IMR-90 (cell line): ENCODE results near the gene GLP2R. TPM values are rescaled to one million over a fixed set of nuclear protein-coding genes. Genes with fewer than 3 reads are reported as not detected.

Experiments
- ATAC-seq: fragments of 200-7000 bp; cut with Tn5 transposase; 2 replicates; pipeline ENCODE4 v1.9.1; 2020; ENCODE audit warnings: low read depth, mild to moderate bottlenecking, moderate library complexity
- BruUV-seq: library from RNA; stranded (reverse); fragments of 400-500 nt; replicated peaks from 2 replicates; lab custom pipeline; 2021; lab: Mats Ljungman, UMichigan
- CTCF ChIA-PET: fragments of 300-600 bp; formaldehyde crosslinking; extraction: SDS; loops from one replicate; lab custom pipeline; 2021; ENCODE audit warnings: antibody characterized with exemption; lab: Yijun Ruan, JAX
- POLR2A ChIA-PET: fragments of 300-600 bp; sonication (Branson Sonifier 250); formaldehyde crosslinking; loops from one replicate; lab custom pipeline; 2022; ENCODE audit warnings: antibody characterized with exemption; ENCODE audit not compliant: unreplicated experiment; lab: Charles Lee
- DNase-seq: peaks from one replicate; pipeline ENCODE4 v3.0.0; 2013
- H2AFZ ChIP-seq: replicated peaks from 2 replicates; pipeline ENCODE3; 2013; ENCODE audit warnings: low read length, mild to moderate bottlenecking; ENCODE audit not compliant: poor library complexity
- H2AK5ac ChIP-seq: 2 replicates; pipeline ENCODE4 v1.6.1; 2013; ENCODE audit warnings: low read depth, low read length, inconsistent platforms
- H2AK9ac ChIP-seq: replicated peaks from 2 replicates; pipeline ENCODE3; 2013; ENCODE audit warnings: mild to moderate bottlenecking, low read depth, low read length, moderate library complexity; ENCODE audit not compliant: poor library complexity
- H2BK120ac ChIP-seq: 2 replicates; pipeline ENCODE4 v1.6.1; 2013; ENCODE audit warnings: low read depth, low read length, inconsistent platforms
- H2BK15ac ChIP-seq: 3 replicates; pipeline ENCODE4 v1.6.1; 2013; ENCODE audit warnings: low read depth, low read length, inconsistent platforms
- H2BK20ac ChIP-seq: 2 replicates; pipeline ENCODE4 v1.6.1; 2013; ENCODE audit warnings: low read depth, mild to moderate bottlenecking, inconsistent platforms, low read length, moderate library complexity
- H2BK5ac ChIP-seq: 2 replicates; pipeline ENCODE4 v1.6.1; 2013; ENCODE audit warnings: mild to moderate bottlenecking, low read depth, low read length, inconsistent platforms; ENCODE audit not compliant: poor library complexity, severe bottlenecking
- H3K14ac ChIP-seq: replicated peaks from 2 replicates; pipeline ENCODE4 v1.6.1; 2013; ENCODE audit warnings: low read depth, low read length, inconsistent platforms
- H3K18ac ChIP-seq: 2 replicates; pipeline ENCODE4 v1.6.1; 2013; ENCODE audit warnings: low read depth, low read length, control low read depth
- H3K23ac ChIP-seq: 2 replicates; pipeline ENCODE4 v1.6.1; 2013; ENCODE audit warnings: low read depth, low read length, inconsistent platforms
- H3K27ac ChIP-seq: 2 replicates; pipeline ENCODE4 v1.5.1; 2013; ENCODE audit warnings: mild to moderate bottlenecking, control low read depth, low read length; ENCODE audit not compliant: insufficient read depth
- H3K27me3 ChIP-seq: 2 replicates; pipeline ENCODE4 v1.6.1; 2013; ENCODE audit warnings: low read length; ENCODE audit not compliant: control insufficient read depth, insufficient read depth
- H3K36me3 ChIP-seq: 2 replicates; pipeline ENCODE4 v1.6.1; 2013; ENCODE audit warnings: low read length, mixed read lengths; ENCODE audit not compliant: control insufficient read depth, insufficient read depth
- H3K4ac ChIP-seq: 2 replicates; pipeline ENCODE4 v1.6.1; 2013; ENCODE audit warnings: low read depth, low read length, inconsistent platforms
- H3K4me1 ChIP-seq: 2 replicates; pipeline ENCODE4 v1.6.1; 2013; ENCODE audit warnings: low read length, mixed read lengths; ENCODE audit not compliant: control insufficient read depth, insufficient read depth
- H3K4me2 ChIP-seq: 2 replicates; pipeline ENCODE4 v1.6.1; 2013; ENCODE audit warnings: low read depth, mild to moderate bottlenecking, control low read depth, low read length, moderate library complexity
- H3K4me3 ChIP-seq: 2 replicates; pipeline ENCODE4 v1.5.1; 2013; ENCODE audit warnings: low read depth, mild to moderate bottlenecking, control low read depth, low read length, moderate library complexity; ENCODE audit not compliant: insufficient read depth
- H3K56ac ChIP-seq: 2 replicates; pipeline ENCODE4 v1.6.1; 2013; ENCODE audit warnings: low read length, inconsistent platforms; ENCODE audit not compliant: insufficient read depth; ENCODE audit errors: extremely low read depth
- H3K79me1 ChIP-seq, 2 experiments: 2 replicates each; pipeline ENCODE4 v1.6.1; 2013; ENCODE audit warnings: low read length in 2 of 2, inconsistent platforms in 1 of 2, low read depth in 1 of 2
- H3K9ac ChIP-seq: 2 replicates; pipeline ENCODE4 v1.6.1; 2013; ENCODE audit warnings: low read depth, low read length, control low read depth
- H3K9me1 ChIP-seq: 2 replicates; pipeline ENCODE4 v1.6.1; 2013; ENCODE audit warnings: low read length, inconsistent platforms; ENCODE audit not compliant: insufficient read depth
- H3K9me3 ChIP-seq: 2 replicates; pipeline ENCODE4 v1.6.1; 2013; ENCODE audit warnings: low read length; ENCODE audit not compliant: control insufficient read depth, insufficient read depth
- H4K20me1 ChIP-seq: 2 replicates; pipeline ENCODE4 v1.6.1; 2013; ENCODE audit warnings: low read length, inconsistent platforms; ENCODE audit not compliant: insufficient read depth
- H4K5ac ChIP-seq: 2 replicates; pipeline ENCODE4 v1.6.1; 2013; ENCODE audit warnings: mild to moderate bottlenecking, low read depth, low read length, control low read depth
- H4K8ac ChIP-seq, 2 experiments: 2 replicates each; pipeline ENCODE4 v1.6.1; 2013; ENCODE audit warnings: low read depth in 2 of 2, low read length in 2 of 2, control low read depth in 1 of 2, inconsistent platforms in 1 of 2
- H4K91ac ChIP-seq: 2 replicates; pipeline ENCODE4 v1.6.1; 2013; ENCODE audit warnings: low read depth, low read length, inconsistent platforms; ENCODE audit not compliant: insufficient read depth
- BHLHE40 ChIP-seq: fragments of 150-350 bp; IDR thresholded peaks from 2 replicates; pipeline ENCODE4 v1.6.1; 2016; ENCODE audit warnings: mild to moderate bottlenecking, low read depth, low read length
- CEBPB ChIP-seq: IDR thresholded peaks from 2 replicates; pipeline ENCODE4 v1.6.1; 2012; ENCODE audit warnings: low read depth, low read length, improper control_type of control experiment
- CHD1 ChIP-seq: IDR thresholded peaks from 2 replicates; pipeline ENCODE4 v1.6.1; 2012; ENCODE audit warnings: low read depth, low read length, improper control_type of control experiment
- FOS ChIP-seq: fragments of 150-350 bp; IDR thresholded peaks from 2 replicates; pipeline ENCODE4 v1.6.1; 2016; ENCODE audit warnings: low read depth, low read length
- MAFK ChIP-seq: IDR thresholded peaks from 2 replicates; pipeline ENCODE4 v1.6.1; 2012; ENCODE audit warnings: low read depth, low read length, improper control_type of control experiment
- MAZ ChIP-seq: IDR thresholded peaks from 2 replicates; pipeline ENCODE4 v1.6.1; 2012; ENCODE audit warnings: low read depth, mild to moderate bottlenecking, low read length, improper control_type of control experiment, moderate library complexity, borderline replicate concordance
- MXI1 ChIP-seq: IDR thresholded peaks from 2 replicates; pipeline ENCODE4 v1.6.1; 2012; ENCODE audit warnings: low read depth, mild to moderate bottlenecking, low read length, moderate library complexity, borderline replicate concordance
- NFE2L2 ChIP-seq: fragments of 150-350 bp; IDR thresholded peaks from 2 replicates; pipeline ENCODE4 v1.6.1; 2016; ENCODE audit warnings: low read depth, mild to moderate bottlenecking, low read length
- POLR2A ChIP-seq: IDR thresholded peaks from 2 replicates; pipeline ENCODE4 v1.6.1; 2012; ENCODE audit warnings: mild to moderate bottlenecking, low read depth, low read length
- RAD21 ChIP-seq: IDR thresholded peaks from 2 replicates; pipeline ENCODE4 v1.6.1; 2012; ENCODE audit warnings: low read length, improper control_type of control experiment
- RCOR1 ChIP-seq: IDR thresholded peaks from 2 replicates; pipeline ENCODE4 v1.6.1; 2012; ENCODE audit warnings: mild to moderate bottlenecking, low read length, improper control_type of control experiment; ENCODE audit not compliant: insufficient replicate concordance
- RFX5 ChIP-seq: IDR thresholded peaks from 2 replicates; pipeline ENCODE4 v1.8.0; 2012; ENCODE audit warnings: low read depth, mild to moderate bottlenecking, low read length, moderate library complexity
- SMC3 ChIP-seq: fragments of 150-350 bp; IDR thresholded peaks from 2 replicates; pipeline ENCODE4 v1.6.1; 2016; ENCODE audit warnings: low read depth, mild to moderate bottlenecking, antibody characterized with exemption, low read length, moderate library complexity
- USF2 ChIP-seq: fragments of 150-350 bp; IDR thresholded peaks from 2 replicates; pipeline ENCODE4 v1.6.1; 2017; ENCODE audit warnings: mild to moderate bottlenecking, antibody characterized with exemption, low read length, low read depth
- WGBS, 2 experiments: methylation state at CpG; one replicate each; pipeline versions ENCODE4 v1.1.5 to v1.1.7; 2013; ENCODE audit warnings: missing lambda C conversion rate in 2 of 2; ENCODE audit not compliant: insufficient read length in 1 of 2; ENCODE audit errors: extremely low coverage in 2 of 2; 5-methylcytosine and 5-hydroxymethylcytosine counted together
- dilution Hi-C: fragments of 300-500 bp; cut with HindIII; formaldehyde crosslinking; loops from one replicate; pipeline ENCODE4 v1.14.3; 2018; ENCODE audit warnings: low sequenced_read_pairs; ENCODE audit not compliant: unreplicated experiment
- in situ Hi-C: fragments of 300-500 bp; cut with MboI; formaldehyde crosslinking; loops from 3 replicates; pipeline ENCODE4 v1.14.3; 2019; ENCODE audit warnings: low sequenced_read_pairs, inconsistent platforms, mixed read lengths
- intact Hi-C: fragments of 100-400 bp; cut with micrococcal nuclease; formaldehyde crosslinking; loops from 2 replicates; pipeline ENCODE4 v1.10.0; 2022
- polyA plus RNA-seq, 3 experiments: library from polyadenylated mRNA; depleted of rRNA; stranded (reverse); fragments of >200 nt; gene quantifications; 2 replicates each; pipeline ENCODE4 v1.2.3, GENCODE V29; 2012; ENCODE audit warnings: low replicate concordance in 1 of 3
- total RNA-seq: library from RNA; depleted of rRNA; stranded (reverse); fragments of >200 nt; gene quantifications from 2 replicates; pipeline ENCODE4 v1.2.3, GENCODE V29; 2012
- TF ChIP-seq, protein P1 (sequence below): conservative IDR thresholded peaks from 2 replicates; pipeline ENCODE4 v1.5.1; 2012; ENCODE audit warnings: mild to moderate bottlenecking, low read depth, low read length, improper control_type of control experiment
- TF ChIP-seq, protein P2 (sequence below): fragments of 150-350 bp; IDR thresholded peaks from 2 replicates; pipeline ENCODE4 v1.6.1; 2016; ENCODE audit warnings: low read depth, mild to moderate bottlenecking, low read length, moderate library complexity, borderline replicate concordance

The GLP2R gene
- total and polyA plus RNA-seq, 2 of the 4 experiments (the other 2 are of a cell fraction): 0.07 TPM; not detected in 1

DNA sequence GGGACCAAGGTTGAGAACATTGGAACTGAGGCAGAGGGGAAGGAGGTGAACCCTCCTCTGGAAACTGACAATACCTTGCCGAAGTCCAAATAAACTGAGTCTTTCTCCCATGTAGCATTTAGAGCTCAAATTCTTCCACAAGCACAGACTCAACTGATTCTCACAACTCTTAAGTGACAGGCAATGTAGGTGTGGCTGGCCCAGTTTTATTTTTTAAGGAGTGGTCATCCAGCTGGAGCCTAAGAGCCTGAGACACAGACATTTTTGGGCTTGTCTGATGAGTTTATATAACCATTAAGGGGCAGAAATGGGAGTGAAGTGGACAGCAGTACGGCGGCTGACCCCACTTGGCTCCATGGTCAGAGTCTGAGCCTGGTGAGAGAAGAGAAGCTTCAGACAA, 68.5 kb downstream of the GLP2R start:
- Histone ChIP-seq H3K4ac (no peak overlapping the region; the same call in 1 of the 2 replicates), H3K56ac (no peak overlapping the region), H2AK9ac (no peak overlapping the region), H4K5ac (no peak overlapping the region), H3K23ac (no peak overlapping the region), H4K91ac (no peak overlapping the region), H3K27ac (no peak overlapping the region), H2AK5ac (no peak overlapping the region), H4K20me1 (no peaks in the 10 kb centered on the region), H3K4me3 (no peak overlapping the region), H3K9me3 (no peaks in the 10 kb centered on the region), H3K79me1 (no peaks in the 10 kb centered on the region), H2AFZ (no peak overlapping the region), H3K18ac (no peak overlapping the region), H3K4me1 (no peaks in the 10 kb centered on the region), H2BK5ac (no peak overlapping the region), H3K14ac (no peak overlapping the region), H2BK15ac (no peak overlapping the region), H3K4me2 (no peak overlapping the region), H3K36me3 (no peaks in the 10 kb centered on the region), H2BK120ac (no peak overlapping the region), H3K27me3 (no peaks in the 10 kb centered on the region; the same call in 1 of the 2 replicates), H2BK20ac (no peak overlapping the region), H4K8ac (no peak overlapping the region), H3K9ac (no peak overlapping the region), H3K9me1 (no peaks in the 10 kb centered on the region)
- dilution Hi-C loops (no loop called here), in situ Hi-C loops (no loop called here), intact Hi-C loops (no loop called here)
- no peak for DNase-seq
- no peak for ATAC-seq
- BruUV-seq: no TSS peak
- WGBS, 2 experiments: 100% methylated on average over 1 of the region's 3 CpGs; no CpG with 5 or more reads in 1 of the 2 experiments
- ChIA-PET POLR2A (no interaction called here), CTCF (no interaction called here)
- TF ChIP-seq CHD1 (no peak), CEBPB (no peak), FOS (no peak), USF2 (no peak), MAFK (no peak), MAZ (no peak), RCOR1 (no peak), BHLHE40 (no peak), MXI1 (no peak), SMC3 (no peak), NFE2L2 (no peak), RFX5 (no peak), POLR2A (no peak), RAD21 (no peak)
- TF ChIP-seq, protein P1, sequence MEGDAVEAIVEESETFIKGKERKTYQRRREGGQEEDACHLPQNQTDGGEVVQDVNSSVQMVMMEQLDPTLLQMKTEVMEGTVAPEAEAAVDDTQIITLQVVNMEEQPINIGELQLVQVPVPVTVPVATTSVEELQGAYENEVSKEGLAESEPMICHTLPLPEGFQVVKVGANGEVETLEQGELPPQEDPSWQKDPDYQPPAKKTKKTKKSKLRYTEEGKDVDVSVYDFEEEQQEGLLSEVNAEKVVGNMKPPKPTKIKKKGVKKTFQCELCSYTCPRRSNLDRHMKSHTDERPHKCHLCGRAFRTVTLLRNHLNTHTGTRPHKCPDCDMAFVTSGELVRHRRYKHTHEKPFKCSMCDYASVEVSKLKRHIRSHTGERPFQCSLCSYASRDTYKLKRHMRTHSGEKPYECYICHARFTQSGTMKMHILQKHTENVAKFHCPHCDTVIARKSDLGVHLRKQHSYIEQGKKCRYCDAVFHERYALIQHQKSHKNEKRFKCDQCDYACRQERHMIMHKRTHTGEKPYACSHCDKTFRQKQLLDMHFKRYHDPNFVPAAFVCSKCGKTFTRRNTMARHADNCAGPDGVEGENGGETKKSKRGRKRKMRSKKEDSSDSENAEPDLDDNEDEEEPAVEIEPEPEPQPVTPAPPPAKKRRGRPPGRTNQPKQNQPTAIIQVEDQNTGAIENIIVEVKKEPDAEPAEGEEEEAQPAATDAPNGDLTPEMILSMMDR: no peak
- TF ChIP-seq, protein P2, sequence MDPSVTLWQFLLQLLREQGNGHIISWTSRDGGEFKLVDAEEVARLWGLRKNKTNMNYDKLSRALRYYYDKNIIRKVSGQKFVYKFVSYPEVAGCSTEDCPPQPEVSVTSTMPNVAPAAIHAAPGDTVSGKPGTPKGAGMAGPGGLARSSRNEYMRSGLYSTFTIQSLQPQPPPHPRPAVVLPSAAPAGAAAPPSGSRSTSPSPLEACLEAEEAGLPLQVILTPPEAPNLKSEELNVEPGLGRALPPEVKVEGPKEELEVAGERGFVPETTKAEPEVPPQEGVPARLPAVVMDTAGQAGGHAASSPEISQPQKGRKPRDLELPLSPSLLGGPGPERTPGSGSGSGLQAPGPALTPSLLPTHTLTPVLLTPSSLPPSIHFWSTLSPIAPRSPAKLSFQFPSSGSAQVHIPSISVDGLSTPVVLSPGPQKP: no peak
